GM12878 (cell line): ENCODE measurements around the gene AKAP8. TPM values are rescaled to one million over a fixed set of nuclear protein-coding genes. Genes with fewer than 3 reads are reported as not detected.

Experiments used
- ATAC-seq: fragments of 200-7000 bp; cut with Tn5 transposase; 3 replicates; pipeline ENCODE4 v1.9.1; 2020; ENCODE audit warnings: mild to moderate bottlenecking, moderate library complexity
- BruUV-seq: library from RNA; stranded (reverse); fragments of 400-500 nt; replicated peaks from 2 replicates; lab custom pipeline; 2021; lab: Mats Ljungman, UMichigan
- CTCF ChIA-PET: fragments of 300-600 bp; sonication (Branson Sonifier 250); formaldehyde crosslinking; extraction: SDS; loops from one replicate; lab custom pipeline; 2021; ENCODE audit warnings: inconsistent platforms; lab: Yijun Ruan, JAX
- POLR2A ChIA-PET: fragments of 350-600 bp; formaldehyde crosslinking; extraction: SDS; loops from one replicate; lab custom pipeline; 2021; ENCODE audit warnings: inconsistent platforms; lab: Charles Lee
- RAD21 ChIA-PET: fragments of 300-600 bp; sonication (Branson Sonifier 250); formaldehyde crosslinking; loops from one replicate; lab custom pipeline; 2023; ENCODE audit warnings: antibody characterized with exemption; ENCODE audit not compliant: unreplicated experiment; lab: Charles Lee
- SMC1A ChIA-PET: fragments of 300-600 bp; sonication (Branson Sonifier 250); formaldehyde crosslinking; loops from one replicate; lab custom pipeline; 2023; ENCODE audit not compliant: unreplicated experiment, uncharacterized antibody; lab: Charles Lee
- DNase-seq: peaks from one replicate; pipeline ENCODE4 v3.0.0-alpha.2; 2011; ENCODE audit warnings: low read depth, low spot score
- FAIRE-seq: peaks from 3 replicates; lab custom pipeline; 2011; peaks lifted over from hg19 to GRCh38; lab: Jason Lieb, UNC
- H2AFZ ChIP-seq: 2 replicates; pipeline ENCODE4 v1.6.0; 2011; ENCODE audit warnings: low read depth, low read length, control low read depth; ENCODE audit not compliant: control insufficient read depth
- H3K27ac ChIP-seq: 2 replicates; pipeline ENCODE4 v1.5.1; 2011; ENCODE audit warnings: control low read depth; ENCODE audit not compliant: control insufficient read depth, insufficient read depth
- H3K27me3 ChIP-seq, 2 experiments: replicated peaks in 1 of 2; 2 replicates each; pipeline versions ENCODE4 v1.6.0 to v1.6.1; 2011; ENCODE audit warnings: low read length in 1 of 2; ENCODE audit not compliant: control insufficient read depth in 2 of 2, insufficient read depth in 2 of 2
- H3K36me3 ChIP-seq, 2 experiments: 2 replicates each; pipeline ENCODE4 v1.5.1; 2011; ENCODE audit warnings: low read length in 1 of 2; ENCODE audit not compliant: control insufficient read depth in 2 of 2, insufficient read depth in 2 of 2
- H3K4me1 ChIP-seq: 2 replicates; pipeline ENCODE4 v1.6.1; 2011; ENCODE audit warnings: mild to moderate bottlenecking, low read length, moderate library complexity, mixed read lengths; ENCODE audit not compliant: control insufficient read depth, insufficient read depth
- H3K4me2 ChIP-seq: 2 replicates; pipeline ENCODE4 v1.6.0; 2011; ENCODE audit warnings: control low read depth; ENCODE audit not compliant: control insufficient read depth, insufficient read depth
- H3K4me3 ChIP-seq: fragments of 200-600 bp; sonication (generic); 2 replicates; pipeline ENCODE4 v1.5.1; 2016
- H3K79me2 ChIP-seq: 2 replicates; pipeline ENCODE4 v1.6.0; 2011; ENCODE audit warnings: low read length; ENCODE audit not compliant: control insufficient read depth, insufficient read depth
- H3K9ac ChIP-seq: 2 replicates; pipeline ENCODE4 v1.8.0; 2011; ENCODE audit warnings: low read length, control low read depth, mixed read lengths; ENCODE audit not compliant: control insufficient read depth, insufficient read depth
- H3K9me3 ChIP-seq: replicated peaks from 3 replicates; pipeline ENCODE4 v1.5.1; 2011; ENCODE audit warnings: mild to moderate bottlenecking, low read length; ENCODE audit not compliant: control insufficient read depth, insufficient read depth
- H4K20me1 ChIP-seq: 2 replicates; pipeline ENCODE4 v1.6.0; 2011; ENCODE audit not compliant: control insufficient read depth, insufficient read depth
- EED ChIP-seq: sonication (generic); IDR thresholded peaks from 2 replicates; pipeline ENCODE4 v1.6.1; 2016; ENCODE audit warnings: antibody characterized with exemption, low read depth
- POLR2A ChIP-seq: IDR thresholded peaks from 2 replicates; pipeline ENCODE4 v1.6.1; 2011; ENCODE audit warnings: low read depth, mild to moderate bottlenecking, low read length
- WGBS: methylation state at CpG from one replicate; pipeline ENCODE4 v1.1.6; 2016; ENCODE audit warnings: low lambda C conversion rate; ENCODE audit not compliant: insufficient replicate concordance, insufficient coverage; ENCODE audit errors: missing lambda C conversion rate; 5-methylcytosine and 5-hydroxymethylcytosine counted together
- in situ Hi-C: fragments of 300-500 bp; cut with MboI; formaldehyde crosslinking; loops from 9 replicates; pipeline ENCODE4 v1.14.3; 2018; ENCODE audit warnings: mixed read lengths
- intact Hi-C: fragments of 100-400 bp; cut with micrococcal nuclease; formaldehyde crosslinking; loops from one replicate; pipeline ENCODE4 v1.14.2; 2022; ENCODE audit not compliant: unreplicated experiment
- polyA plus RNA-seq, 11 experiments: library from polyadenylated mRNA; depleted of rRNA in 4 of 11; unstranded in 6 of 11; stranded (reverse) in 5 of 11; fragments of >200 nt; fragmentation: Nextera tagmentation in 4 of 11; fragmentation: Illumina TruSeq in 1 of 11; extraction: Ambion mirVana in 4 of 11; extraction: Trizol in 1 of 11; gene quantifications; 1 replicate in 1 of 11; 2 replicates in 10 of 11; pipeline versions ENCODE4 v1.2.1 to v1.2.3, GENCODE V29; 2011 to 2016; ENCODE audit warnings: inconsistent platforms in 2 of 11, missing spikeins in 2 of 11, low read depth in 1 of 11
- small RNA-seq: library from RNA; depleted of rRNA; stranded (forward); fragments of <200 nt; gene quantifications from one replicate; pipeline ENCODE3, GENCODE V24; 2014
- total RNA-seq, 4 experiments: library from RNA; depleted of rRNA in 3 of 4; stranded (reverse); fragments of >200 nt in 3 of 4; fragmentation: Illumina TruSeq in 1 of 4; extraction: Trizol in 1 of 4; gene quantifications; 2 replicates each; pipeline versions ENCODE4 v1.2.1 to v1.2.3, GENCODE V29; 2013 to 2021

The AKAP8 gene
- total and polyA plus RNA-seq, 10 of the 15 experiments (the other 5 are each of a cell fraction or from before 2014, with no cell fraction given) = 5.3 to 57.7 (median 20.6) TPM

DNA sequence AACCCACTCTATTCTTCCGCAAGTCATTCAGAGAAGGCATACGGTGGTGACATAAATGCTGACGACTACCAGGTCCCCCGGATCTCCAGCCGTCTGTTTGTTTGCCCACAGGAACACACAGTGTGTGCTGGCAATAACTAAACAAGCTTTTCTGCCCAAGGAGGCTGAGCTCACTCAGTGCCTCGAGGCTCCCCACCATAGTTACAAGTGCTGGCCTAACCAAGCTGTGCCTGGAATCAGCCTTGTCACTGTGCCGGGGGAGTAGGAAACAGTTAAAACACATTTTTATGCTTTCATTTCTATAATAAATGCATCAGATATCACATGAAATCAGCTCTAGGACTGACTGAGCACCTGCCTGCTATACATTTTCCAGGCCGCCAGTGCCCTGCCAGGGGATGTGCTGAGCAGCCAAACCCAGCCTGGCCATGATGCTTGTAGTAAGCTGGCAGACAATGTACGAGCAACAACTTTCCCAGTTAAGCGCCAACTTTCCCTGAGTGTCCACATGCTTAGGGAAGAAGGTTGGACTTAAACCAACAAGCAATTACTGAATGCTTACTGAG is 75.4 kb downstream of the AKAP8 start:
- ChIA-PET CTCF (interaction anchor here (1.5 kb wide), 1 partner anchor 13 kb away, joined by 5 read pairs; no protein-coding TSS in a partner anchor), SMC1A (interaction anchor here (0.6 to 1.1 kb wide), 2 partner anchors 10 to 13 kb away, joined by 3 read pairs; no protein-coding TSS in a partner anchor), RAD21 (interaction anchor here (0.9 kb wide), 1 partner anchor 75 kb away, joined by 3 read pairs; the partner anchor contains the start of gene AKAP8), POLR2A (interaction anchor here (0.5 kb wide), 1 partner anchor 72 kb away, joined by 3 read pairs; no protein-coding TSS in a partner anchor)
- intact Hi-C loops (no loop called here), in situ Hi-C loops (no loop called here)
- FAIRE-seq (no peak), ATAC-seq (no peak), DNase-seq (no peak)
- H3K4me2 ChIP-seq = no peak overlapping the region
- peaks cover 5% of the 10 kb centered on the region for H3K9me3 ChIP-seq
- TF ChIP-seq POLR2A = 0 out of 2 replicates have a peak, but pooled peaks have one; percentile 16
- TF ChIP-seq EED = no peak
- H2AFZ ChIP-seq = no peak overlapping the region
- H3K4me3 ChIP-seq = no peak overlapping the region
- no peak overlapping the region; the same call in 1 of the 2 replicates for H3K27ac ChIP-seq
- peaks cover 7% of the 10 kb centered on the region; the same call in 1 of the 2 replicates for H3K4me1 ChIP-seq
- peaks cover 14% of the 10 kb centered on the region for H4K20me1 ChIP-seq
- H3K27me3 ChIP-seq = no peaks in the 10 kb centered on the region
- H3K9ac ChIP-seq = no peak overlapping the region
- peaks cover 0 to 1% of the 10 kb centered on the region in 2 experiments; a peak in 3 of 4 replicates for H3K36me3 ChIP-seq
- peaks cover 90% of the 10 kb centered on the region for H3K79me2 ChIP-seq
- BruUV-seq = no TSS peak
- 44% methylated on average over 10 of the region's 10 CpGs for WGBS

Small RNAs within 50 kb of the gene (small RNA-seq; reads per million reads assigned to genes)
- not detected for gene AC005776.1

Other genes with a start within 250 kb of the AKAP8 start
Only the 7 nearest of the 9 such genes appear.
- not detected in 2 replicates for gene EPHX3, start 147.3 kb downstream of the AKAP8 start, total RNA-seq (2014; rRNA removed)
- not detected in 2 replicates for gene EPHX3, start 147.3 kb downstream of the AKAP8 start, total RNA-seq (2014; rRNA removed; fragmentation: Illumina TruSeq; extraction: Trizol)
- not detected in 2 replicates for gene EPHX3, start 147.3 kb downstream of the AKAP8 start, total RNA-seq (2021)
- gene EPHX3, start 147.3 kb downstream of the AKAP8 start, polyA plus RNA-seq (2011; rRNA removed) = 0.04 TPM in 1 of 2 replicates, not detected in the other
- gene EPHX3, start 147.3 kb downstream of the AKAP8 start, polyA plus RNA-seq (2014; fragmentation: Illumina TruSeq; extraction: Trizol) = not detected in 2 replicates
- not detected for gene EPHX3, start 147.3 kb downstream of the AKAP8 start, polyA plus RNA-seq (2014; fragmentation: Nextera tagmentation; extraction: Ambion mirVana)
- gene EPHX3, start 147.3 kb downstream of the AKAP8 start, polyA plus RNA-seq (2014; rRNA removed) = not detected in 2 replicates
- not detected for gene EPHX3, start 147.3 kb downstream of the AKAP8 start, polyA plus RNA-seq (2016; fragmentation: Nextera tagmentation; extraction: Ambion mirVana)
- gene BRD4, start 47.2 kb downstream of the AKAP8 start, total RNA-seq (2014; rRNA removed) = 9.3 and 11.4 TPM in 2 replicates
- 8.2 and 9.3 TPM in 2 replicates for gene BRD4, start 47.2 kb downstream of the AKAP8 start, total RNA-seq (2014; rRNA removed; fragmentation: Illumina TruSeq; extraction: Trizol)
- 84.4 and 88.8 TPM in 2 replicates for gene BRD4, start 47.2 kb downstream of the AKAP8 start, total RNA-seq (2021)
- gene BRD4, start 47.2 kb downstream of the AKAP8 start, polyA plus RNA-seq (2011; rRNA removed) = 3.9 and 6.0 TPM in 2 replicates
- gene BRD4, start 47.2 kb downstream of the AKAP8 start, polyA plus RNA-seq (2014; fragmentation: Illumina TruSeq; extraction: Trizol) = 12.1 and 22.9 TPM in 2 replicates
- gene BRD4, start 47.2 kb downstream of the AKAP8 start, polyA plus RNA-seq (2014; fragmentation: Nextera tagmentation; extraction: Ambion mirVana) = 1 to 10 TPM; 5.3 to 8.6 TPM
- gene BRD4, start 47.2 kb downstream of the AKAP8 start, polyA plus RNA-seq (2014; rRNA removed) = 18.3 and 26.8 TPM in 2 replicates
- gene BRD4, start 47.2 kb downstream of the AKAP8 start, polyA plus RNA-seq (2016; fragmentation: Nextera tagmentation; extraction: Ambion mirVana) = 10 to 100 TPM; 12.2 to 13.1 TPM
- 59.8 and 64.3 TPM in 2 replicates for gene AKAP8L, start 39.2 kb upstream of the AKAP8 start, total RNA-seq (2014; rRNA removed)
- 36.7 and 39.4 TPM in 2 replicates for gene AKAP8L, start 39.2 kb upstream of the AKAP8 start, total RNA-seq (2014; rRNA removed; fragmentation: Illumina TruSeq; extraction: Trizol)
- gene AKAP8L, start 39.2 kb upstream of the AKAP8 start, total RNA-seq (2021) = 60.3 and 60.5 TPM in 2 replicates
- gene AKAP8L, start 39.2 kb upstream of the AKAP8 start, polyA plus RNA-seq (2011; rRNA removed) = 29.6 and 42.3 TPM in 2 replicates
- gene AKAP8L, start 39.2 kb upstream of the AKAP8 start, polyA plus RNA-seq (2014; fragmentation: Illumina TruSeq; extraction: Trizol) = 35.1 and 47.3 TPM in 2 replicates
- gene AKAP8L, start 39.2 kb upstream of the AKAP8 start, polyA plus RNA-seq (2014; fragmentation: Nextera tagmentation; extraction: Ambion mirVana) = 1 to 10 TPM in 1 of 2 experiments, under 1 TPM in 1; 0.66 to 3.8 TPM
- gene AKAP8L, start 39.2 kb upstream of the AKAP8 start, polyA plus RNA-seq (2014; rRNA removed) = 63.6 and 67.0 TPM in 2 replicates
- gene AKAP8L, start 39.2 kb upstream of the AKAP8 start, polyA plus RNA-seq (2016; fragmentation: Nextera tagmentation; extraction: Ambion mirVana) = 10 to 100 TPM; 25.8 to 40.6 TPM
- 4.6 and 4.9 TPM in 2 replicates for gene WIZ, start 70.2 kb upstream of the AKAP8 start, total RNA-seq (2014; rRNA removed)
- 2.6 and 2.9 TPM in 2 replicates for gene WIZ, start 70.2 kb upstream of the AKAP8 start, total RNA-seq (2014; rRNA removed; fragmentation: Illumina TruSeq; extraction: Trizol)
- gene WIZ, start 70.2 kb upstream of the AKAP8 start, total RNA-seq (2021) = 23.5 and 26.7 TPM in 2 replicates
- gene WIZ, start 70.2 kb upstream of the AKAP8 start, polyA plus RNA-seq (2011; rRNA removed) = 1.4 and 2.4 TPM in 2 replicates
- gene WIZ, start 70.2 kb upstream of the AKAP8 start, polyA plus RNA-seq (2014; fragmentation: Illumina TruSeq; extraction: Trizol) = 1.4 and 4.5 TPM in 2 replicates
- gene WIZ, start 70.2 kb upstream of the AKAP8 start, polyA plus RNA-seq (2014; fragmentation: Nextera tagmentation; extraction: Ambion mirVana) = under 1 TPM; 0.10 to 0.18 TPM
- gene WIZ, start 70.2 kb upstream of the AKAP8 start, polyA plus RNA-seq (2014; rRNA removed) = 19.8 and 24.9 TPM in 2 replicates
- 1 to 10 TPM; 2.0 to 2.6 TPM for gene WIZ, start 70.2 kb upstream of the AKAP8 start, polyA plus RNA-seq (2016; fragmentation: Nextera tagmentation; extraction: Ambion mirVana)
- gene RASAL3, start 84.8 kb upstream of the AKAP8 start, total RNA-seq (2014; rRNA removed) = 35.0 and 48.9 TPM in 2 replicates
- gene RASAL3, start 84.8 kb upstream of the AKAP8 start, total RNA-seq (2014; rRNA removed; fragmentation: Illumina TruSeq; extraction: Trizol) = 17.7 and 19.8 TPM in 2 replicates
- 78.5 and 81.3 TPM in 2 replicates for gene RASAL3, start 84.8 kb upstream of the AKAP8 start, total RNA-seq (2021)
- 14.8 and 25.3 TPM in 2 replicates for gene RASAL3, start 84.8 kb upstream of the AKAP8 start, polyA plus RNA-seq (2011; rRNA removed)
- 6.6 and 21.1 TPM in 2 replicates for gene RASAL3, start 84.8 kb upstream of the AKAP8 start, polyA plus RNA-seq (2014; fragmentation: Illumina TruSeq; extraction: Trizol)
- 1 to 10 TPM; 1.7 to 9.4 TPM for gene RASAL3, start 84.8 kb upstream of the AKAP8 start, polyA plus RNA-seq (2014; fragmentation: Nextera tagmentation; extraction: Ambion mirVana)
- gene RASAL3, start 84.8 kb upstream of the AKAP8 start, polyA plus RNA-seq (2014; rRNA removed) = 46.9 and 58.2 TPM in 2 replicates
- 10 to 100 TPM in 1 of 2 experiments, 1 to 10 TPM in 1; 6.7 to 42.3 TPM for gene RASAL3, start 84.8 kb upstream of the AKAP8 start, polyA plus RNA-seq (2016; fragmentation: Nextera tagmentation; extraction: Ambion mirVana)
- gene PGLYRP2, start 99.7 kb upstream of the AKAP8 start, total RNA-seq (2014; rRNA removed) = 0.40 and 0.44 TPM in 2 replicates
- not detected in 2 replicates for gene PGLYRP2, start 99.7 kb upstream of the AKAP8 start, total RNA-seq (2014; rRNA removed; fragmentation: Illumina TruSeq; extraction: Trizol)
- gene PGLYRP2, start 99.7 kb upstream of the AKAP8 start, total RNA-seq (2021) = 0.26 and 0.37 TPM in 2 replicates
- 0.09 and 0.48 TPM in 2 replicates for gene PGLYRP2, start 99.7 kb upstream of the AKAP8 start, polyA plus RNA-seq (2011; rRNA removed)
- not detected in 2 replicates for gene PGLYRP2, start 99.7 kb upstream of the AKAP8 start, polyA plus RNA-seq (2014; fragmentation: Illumina TruSeq; extraction: Trizol)
- not detected for gene PGLYRP2, start 99.7 kb upstream of the AKAP8 start, polyA plus RNA-seq (2014; fragmentation: Nextera tagmentation; extraction: Ambion mirVana)
- 0.15 and 0.60 TPM in 2 replicates for gene PGLYRP2, start 99.7 kb upstream of the AKAP8 start, polyA plus RNA-seq (2014; rRNA removed)
- gene PGLYRP2, start 99.7 kb upstream of the AKAP8 start, polyA plus RNA-seq (2016; fragmentation: Nextera tagmentation; extraction: Ambion mirVana) = under 1 TPM in 1 of 2 experiments, not detected in 1; 0.16 TPM
- not detected in 2 replicates for gene CYP4F22, start 128.7 kb upstream of the AKAP8 start, total RNA-seq (2014; rRNA removed)
- gene CYP4F22, start 128.7 kb upstream of the AKAP8 start, total RNA-seq (2014; rRNA removed; fragmentation: Illumina TruSeq; extraction: Trizol) = not detected in 2 replicates
- gene CYP4F22, start 128.7 kb upstream of the AKAP8 start, total RNA-seq (2021) = not detected in 2 replicates
- not detected in 2 replicates for gene CYP4F22, start 128.7 kb upstream of the AKAP8 start, polyA plus RNA-seq (2011; rRNA removed)
- gene CYP4F22, start 128.7 kb upstream of the AKAP8 start, polyA plus RNA-seq (2014; fragmentation: Illumina TruSeq; extraction: Trizol) = not detected in 2 replicates
- gene CYP4F22, start 128.7 kb upstream of the AKAP8 start, polyA plus RNA-seq (2014; fragmentation: Nextera tagmentation; extraction: Ambion mirVana) = not detected
- 0.03 TPM in 1 of 2 replicates, not detected in the other for gene CYP4F22, start 128.7 kb upstream of the AKAP8 start, polyA plus RNA-seq (2014; rRNA removed)
- not detected for gene CYP4F22, start 128.7 kb upstream of the AKAP8 start, polyA plus RNA-seq (2016; fragmentation: Nextera tagmentation; extraction: Ambion mirVana)